SIG-M5 (cell line): ENCODE data around the gene CCNYL1.
A peak's percentile ranks its signal among the peaks of the same experiment; 100 is the strongest.

Source experiments
- DNase-seq: peaks from one replicate; lab custom pipeline; 2025; lab: John Stamatoyannopoulos, UW

Gene CCNYL1

DNA sequence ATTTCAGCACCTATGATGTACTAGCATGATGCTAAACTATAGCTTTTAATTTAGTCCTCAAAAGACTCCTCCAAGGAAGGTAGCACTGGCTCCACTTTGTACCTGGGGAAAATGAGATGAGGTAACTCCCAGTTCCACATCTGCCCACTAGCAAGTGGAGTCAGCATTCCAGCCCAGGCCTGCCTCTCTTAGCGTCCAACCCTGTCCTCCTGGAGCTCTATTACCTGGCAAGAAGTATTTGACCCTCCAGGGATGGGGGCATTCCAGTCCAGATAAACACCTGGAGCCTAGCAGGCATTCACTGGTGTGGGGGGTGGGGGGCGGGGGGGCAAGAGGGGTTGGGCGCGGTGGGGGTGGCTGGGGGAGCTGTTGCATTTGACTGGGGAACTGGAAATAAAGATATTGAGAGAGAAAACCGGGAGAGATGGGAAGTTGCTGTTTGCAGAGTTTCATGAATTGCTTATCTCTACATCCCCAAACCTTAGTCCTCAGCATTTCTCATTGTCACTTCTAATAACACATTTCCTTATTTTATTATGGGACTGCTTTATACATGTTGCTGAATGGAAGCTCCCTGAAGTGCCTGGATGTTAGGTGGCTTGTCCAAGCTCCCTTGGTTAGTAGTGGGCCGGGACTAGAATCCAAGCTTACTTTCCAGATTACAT lies 80.3 kb downstream of the CCNYL1 start:
- no peak for DNase-seq

DNA sequence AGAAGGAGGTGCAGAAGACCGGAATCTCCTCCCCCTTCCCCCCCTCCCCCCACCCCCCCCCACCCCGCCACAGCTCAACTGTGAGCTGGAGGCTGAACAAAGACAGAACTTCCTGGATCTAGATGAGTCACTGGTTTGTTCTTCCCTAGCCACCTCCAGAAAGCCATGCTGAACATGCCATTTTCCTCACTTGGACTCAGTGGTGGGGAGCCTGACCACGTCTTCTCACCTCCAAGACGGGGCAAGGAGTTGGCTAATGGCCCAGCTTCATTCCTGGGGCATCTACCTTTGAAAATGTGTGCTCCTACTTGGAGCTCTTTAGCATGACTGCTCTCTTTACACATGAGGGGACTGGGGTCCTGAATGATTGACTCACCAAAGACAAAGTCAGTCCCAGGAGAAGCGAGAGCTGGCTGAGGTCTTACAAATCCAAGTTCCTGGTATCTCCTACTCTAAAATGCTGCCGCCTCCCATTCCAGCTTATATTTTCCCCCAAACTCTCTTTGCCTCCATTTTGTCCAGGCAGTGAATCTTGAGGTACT lies 80.9 kb downstream of the CCNYL1 start:
- peak; percentile 47 for DNase-seq

- no peak for DNase-seq
These were observed 85.3 kb downstream of the CCNYL1 start for GRCh38 chr2:207796585-207797350.

GRCh38 chr2:207801259-207801658 lies 89.8 kb downstream of the CCNYL1 start:
- no peak for DNase-seq

DNA sequence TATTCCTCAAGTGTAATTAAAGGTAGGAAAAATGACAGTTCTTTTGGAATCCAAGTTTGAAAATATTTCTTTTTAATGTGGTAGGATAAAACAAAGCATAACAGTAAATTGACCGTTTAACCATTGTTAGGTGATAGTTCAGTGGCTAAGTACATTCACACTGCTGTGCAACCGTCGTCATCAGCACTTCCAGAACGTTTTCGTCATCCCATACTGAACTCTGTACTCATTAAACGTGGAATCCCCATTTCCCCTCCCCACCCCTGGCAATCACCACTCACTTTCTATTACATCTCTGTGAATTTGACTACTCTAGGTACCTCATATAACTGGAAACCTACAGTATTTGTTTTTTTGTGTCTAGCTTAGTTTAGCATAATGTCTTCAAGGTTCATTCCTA lies 91.2 kb downstream of the CCNYL1 start:
- DNase-seq = no peak
